HepG2 (cell line): Measurements from ENCODE around the gene AP4M1. TPM values are rescaled to one million over a fixed set of nuclear protein-coding genes. Genes with fewer than 3 reads are reported as not detected.

ENCODE experiments used
- CHD2 ChIP-seq: IDR thresholded peaks from 2 replicates; pipeline ENCODE4 v1.6.1; 2011; ENCODE audit warnings: low read depth, low read length, improper control_type of control experiment
- DDIT3 ChIP-seq: sonication (generic); formaldehyde crosslinking; IDR thresholded peaks from 2 replicates; pipeline ENCODE4 v1.4.0; 2020; ENCODE audit warnings: mild to moderate bottlenecking, missing genetic modification reagents
- GATA4 ChIP-seq: sonication (generic); IDR thresholded peaks from 2 replicates; pipeline ENCODE4 v1.6.1; 2016; ENCODE audit warnings: antibody characterized with exemption, low read depth, borderline replicate concordance
- HMG20B ChIP-seq: conservative IDR thresholded peaks from 2 replicates; pipeline ENCODE4 v1.6.1; 2016; ENCODE audit warnings: missing genetic modification reagents, missing compliant biosample characterization
- HMGXB3 ChIP-seq: sonication (generic); formaldehyde crosslinking; IDR thresholded peaks from 2 replicates; pipeline ENCODE4 v1.4.0; 2020; ENCODE audit warnings: missing genetic modification reagents, borderline replicate concordance
- KDM5B ChIP-seq: sonication (generic); formaldehyde crosslinking; IDR thresholded peaks from 2 replicates; pipeline ENCODE4 v1.4.0; 2020; ENCODE audit warnings: missing genetic modification reagents, mild to moderate bottlenecking, borderline replicate concordance
- MAZ ChIP-seq, 2 experiments: sonication (generic) in 1 of 2; formaldehyde crosslinking in 1 of 2; IDR thresholded peaks; 2 replicates each; pipeline versions ENCODE4 v1.5.0 to v1.6.1; 2012 to 2020; ENCODE audit warnings: low read depth in 2 of 2, mild to moderate bottlenecking in 2 of 2, borderline replicate concordance in 1 of 2, improper control_type of control experiment in 1 of 2, low read length in 1 of 2, missing genetic modification reagents in 1 of 2, moderate library complexity in 1 of 2
- RBM39 ChIP-seq: fragments of 200-400 bp; formaldehyde crosslinking; IDR thresholded peaks from one replicate; pipeline ENCODE4 v1.6.1; 2018; ENCODE audit warnings: antibody characterized with exemption, mild to moderate bottlenecking, low read depth, low read length; ENCODE audit not compliant: poor library complexity, severe bottlenecking
- RELA ChIP-seq: sonication (generic); formaldehyde crosslinking; IDR thresholded peaks from 2 replicates; pipeline ENCODE4 v1.4.0; 2020; ENCODE audit warnings: missing genetic modification reagents
- RFXAP ChIP-seq: sonication (generic); formaldehyde crosslinking; IDR thresholded peaks from 2 replicates; pipeline ENCODE4 v1.4.0; 2020; ENCODE audit warnings: missing genetic modification reagents, borderline replicate concordance
- SIN3A ChIP-seq: IDR thresholded peaks from 2 replicates; pipeline ENCODE4 v1.6.1; 2011; ENCODE audit warnings: low read depth, mild to moderate bottlenecking, control low read depth, low read length, borderline replicate concordance
- SRY ChIP-seq: sonication (generic); formaldehyde crosslinking; IDR thresholded peaks from 2 replicates; pipeline ENCODE4 v1.8.0; 2022; ENCODE audit warnings: mild to moderate bottlenecking, missing genetic modification reagents
- THAP7 ChIP-seq: sonication (generic); formaldehyde crosslinking; IDR thresholded peaks from 2 replicates; pipeline ENCODE4 v1.8.1; 2023; ENCODE audit warnings: mild to moderate bottlenecking, missing genetic modification reagents
- ZMYM2 ChIP-seq: sonication (generic); formaldehyde crosslinking; IDR thresholded peaks from 2 replicates; pipeline ENCODE4 v1.8.0; 2022; ENCODE audit warnings: mild to moderate bottlenecking, missing genetic modification reagents
- ZNF17 ChIP-seq: sonication (generic); formaldehyde crosslinking; IDR thresholded peaks from 2 replicates; pipeline ENCODE4 v1.5.0; 2020; ENCODE audit warnings: mild to moderate bottlenecking, missing genetic modification reagents
- ZNF234 ChIP-seq: sonication (generic); formaldehyde crosslinking; conservative IDR thresholded peaks from 2 replicates; pipeline ENCODE4 v1.5.1; 2020; ENCODE audit warnings: mild to moderate bottlenecking, missing genetic modification reagents
- ZNF777 ChIP-seq: sonication (generic); formaldehyde crosslinking; IDR thresholded peaks from 2 replicates; pipeline ENCODE4 v1.4.0; 2020; ENCODE audit warnings: missing genetic modification reagents
- ZNF878 ChIP-seq: sonication (generic); formaldehyde crosslinking; IDR thresholded peaks from 2 replicates; pipeline ENCODE4 v1.8.1; 2023; ENCODE audit warnings: mild to moderate bottlenecking, missing genetic modification reagents, moderate library complexity
- polyA plus RNA-seq, 8 experiments: library from polyadenylated mRNA; depleted of rRNA in 3 of 8; stranded (reverse) in 7 of 8; unstranded in 1 of 8; fragments of >200 nt; fragmentation: Illumina TruSeq in 4 of 8; extraction: Trizol in 4 of 8; gene quantifications; 2 replicates each; pipeline versions ENCODE4 v1.2.1 to v1.2.3, GENCODE V29; 2011 to 2016; ENCODE audit warnings: low read depth in 4 of 8, missing spikeins in 1 of 8, mixed read lengths in 1 of 8; ENCODE audit not compliant: insufficient read depth in 1 of 8
- total RNA-seq, 5 experiments: library from RNA; depleted of rRNA; stranded (reverse); fragments of >200 nt; fragmentation: Illumina TruSeq; extraction: Trizol; gene quantifications; 2 replicates each; pipeline ENCODE4 v1.2.3, GENCODE V29; 2016; ENCODE audit warnings: low read depth in 1 of 5
- TF ChIP-seq, protein P1 (sequence below): sonication (generic); formaldehyde crosslinking; IDR thresholded peaks from 2 replicates; pipeline ENCODE4 v1.9.0; 2021; ENCODE audit warnings: missing genetic modification reagents, borderline replicate concordance

The AP4M1 gene
- total and polyA plus RNA-seq, 2 of the 13 experiments (the other 11 are each of a cell fraction or from before 2014, with no cell fraction given), result 6.3 to 9.7 TPM

GRCh38 chr7:100119072-100119969 lies 17.9 kb downstream of the AP4M1 start, which contains the start of the genes CNPY4 and TAF6 (continued):
- TF ChIP-seq ZNF878 (CRISPR knock-in tag), result 0 out of 2 replicates have a peak, but pooled peaks have one; percentile 59
- no peak for TF ChIP-seq CHD2
- TF ChIP-seq MAZ (IDR thresholded peaks at IDR 0.05; ENCODE audit: borderline replicate concordance, low read depth, low read length), result peak; percentile 88
- peak; percentile 87; the same call in 1 of the 2 replicates for TF ChIP-seq MAZ (CRISPR knock-in tag; IDR thresholded peaks at IDR 0.05; ENCODE audit: low read depth)
- no peak for TF ChIP-seq GATA4
- TF ChIP-seq, protein P1, sequence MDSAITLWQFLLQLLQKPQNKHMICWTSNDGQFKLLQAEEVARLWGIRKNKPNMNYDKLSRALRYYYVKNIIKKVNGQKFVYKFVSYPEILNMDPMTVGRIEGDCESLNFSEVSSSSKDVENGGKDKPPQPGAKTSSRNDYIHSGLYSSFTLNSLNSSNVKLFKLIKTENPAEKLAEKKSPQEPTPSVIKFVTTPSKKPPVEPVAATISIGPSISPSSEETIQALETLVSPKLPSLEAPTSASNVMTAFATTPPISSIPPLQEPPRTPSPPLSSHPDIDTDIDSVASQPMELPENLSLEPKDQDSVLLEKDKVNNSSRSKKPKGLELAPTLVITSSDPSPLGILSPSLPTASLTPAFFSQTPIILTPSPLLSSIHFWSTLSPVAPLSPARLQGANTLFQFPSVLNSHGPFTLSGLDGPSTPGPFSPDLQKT (CRISPR knock-in tag), result no peak
- TF ChIP-seq HMGXB3 (CRISPR knock-in tag), result 0 out of 2 replicates have a peak, but pooled peaks have one; percentile 39
- TF ChIP-seq ZNF777 (CRISPR knock-in tag), result peak; percentile 57
- TF ChIP-seq ZMYM2, result no peak
- TF ChIP-seq ZNF17 (CRISPR knock-in tag), result no peak
- TF ChIP-seq ZNF234 (CRISPR knock-in tag), result no peak
- no peak; the same call in 1 of the 2 replicates for TF ChIP-seq KDM5B (CRISPR knock-in tag)
- TF ChIP-seq RELA (CRISPR knock-in tag), result no peak
- peak; percentile 33 for TF ChIP-seq RBM39
- TF ChIP-seq HMG20B, result no peak
- peak; percentile 83; the same call in 1 of the 2 replicates for TF ChIP-seq RFXAP (CRISPR knock-in tag)
- peak; percentile 85 for TF ChIP-seq SIN3A
- no peak for TF ChIP-seq THAP7 (CRISPR knock-in tag)
- TF ChIP-seq SRY (CRISPR knock-in tag), result peak; percentile 26; the same call in 1 of the 2 replicates
- no peak for TF ChIP-seq DDIT3 (CRISPR knock-in tag)
